Erythroblast (primary cell): Measurements from ENCODE around the gene ZNF277.

Experiments
- GATA1 ChIP-seq: IDR thresholded peaks from 2 replicates; pipeline ENCODE4 v1.6.1; 2011; ENCODE audit warnings: low read depth, mild to moderate bottlenecking, control low read depth, low read length, moderate library complexity
- POLR2A ChIP-seq: IDR thresholded peaks from 2 replicates; pipeline ENCODE4 v1.6.1; 2011; ENCODE audit warnings: mild to moderate bottlenecking, low read length

DNA sequence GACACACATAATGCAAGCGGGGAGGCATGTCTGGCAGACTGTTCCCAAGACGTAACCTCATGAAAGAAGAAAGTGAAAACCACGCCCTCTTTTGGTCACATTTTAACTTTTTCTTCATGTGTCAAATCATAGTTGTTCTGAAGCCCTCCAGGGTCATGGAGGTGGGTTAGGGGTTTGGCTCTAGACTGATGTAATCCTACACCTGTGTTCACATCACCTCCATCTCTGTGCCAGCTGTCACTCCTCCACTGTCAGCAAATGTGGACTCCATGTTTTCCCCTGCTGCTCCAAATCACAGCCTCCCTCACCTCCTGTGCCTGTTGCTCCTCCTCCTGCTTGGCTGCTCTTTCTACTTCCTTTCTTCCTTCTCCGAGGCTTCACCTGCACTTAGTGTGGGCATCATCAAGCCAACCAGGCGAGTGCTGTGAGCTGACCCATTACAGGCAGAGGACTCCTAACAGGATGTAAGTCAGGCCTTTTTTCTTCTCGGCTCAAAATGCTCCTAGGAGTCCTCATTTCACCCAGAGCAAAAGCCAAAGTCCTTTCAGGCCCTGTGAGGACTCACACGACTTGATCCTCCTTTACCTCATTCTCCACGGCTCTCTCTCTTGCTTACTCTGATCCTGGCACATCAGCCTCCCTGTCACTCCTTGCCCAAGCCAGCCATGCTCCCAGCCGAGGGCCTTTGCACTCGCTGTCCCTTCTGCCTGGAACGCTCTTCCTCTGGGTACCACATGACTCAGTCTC lies 177.3 kb downstream of the ZNF277 start:
- TF ChIP-seq POLR2A (no peak), GATA1 (no peak)
